B cell (primary cell): ENCODE measurements around the gene IRGQ. TPM values are rescaled to one million over a fixed set of nuclear protein-coding genes. Genes with fewer than 3 reads are reported as not detected.

Experiments
- ATAC-seq: fragments of 200-7000 bp; cut with Tn5 transposase; one replicate; pipeline ENCODE4 v1.10.0; 2021; ENCODE audit warnings: low read depth, mild to moderate bottlenecking, moderate number of reproducible peaks, moderate library complexity
- CTCF ChIA-PET: fragments of 350-600 bp; sonication (Branson Sonifier 250); formaldehyde crosslinking; loops from one replicate; lab custom pipeline; 2021; ENCODE audit warnings: antibody characterized with exemption, inconsistent platforms; lab: Charles Lee
- POLR2A ChIA-PET: fragments of 350-600 bp; sonication (Branson Sonifier 250); formaldehyde crosslinking; loops from one replicate; lab custom pipeline; 2021; ENCODE audit warnings: antibody characterized with exemption; lab: Charles Lee
- DNase-seq: peaks from one replicate; pipeline ENCODE4 v3.0.0; 2013
- H2AFZ ChIP-seq: 2 replicates; pipeline ENCODE4 v1.6.1; 2012; ENCODE audit warnings: mild to moderate bottlenecking, low read depth, low read length; ENCODE audit not compliant: insufficient read depth, poor library complexity, severe bottlenecking
- H3K27ac ChIP-seq, 2 donors: 1 replicate in 1 of 2; 2 replicates in 1 of 2; pipeline ENCODE4 v1.5.1; 2012 to 2013; ENCODE audit warnings: low read length in 2 of 2, mild to moderate bottlenecking in 2 of 2, moderate library complexity in 1 of 2
- H3K27me3 ChIP-seq, 4 experiments: fragments of 200-600 bp in 1 of 4; sonication (generic) in 1 of 4; replicated peaks in 1 of 4; 1 replicate in 2 of 4; 2 replicates in 2 of 4; pipeline versions ENCODE4 v1.6.1 to v1.7.0; 2013 to 2016; ENCODE audit warnings: low read length in 3 of 4, mild to moderate bottlenecking in 2 of 4, mixed read lengths in 1 of 4, moderate library complexity in 1 of 4; ENCODE audit not compliant: insufficient read depth in 4 of 4, control insufficient read depth in 3 of 4; ENCODE audit errors: control extremely low read depth in 1 of 4
- H3K36me3 ChIP-seq, 2 experiments: replicated peaks in 1 of 2; 1 replicate in 1 of 2; 2 replicates in 1 of 2; pipeline versions ENCODE4 v1.6.1 to v1.7.1; 2013; ENCODE audit warnings: low read length in 1 of 2; ENCODE audit not compliant: insufficient read depth in 2 of 2, control insufficient read depth in 1 of 2; ENCODE audit errors: control extremely low read depth in 1 of 2, extremely low read depth in 1 of 2
- H3K4me1 ChIP-seq, 2 donors: fragments of 200-600 bp in 1 of 2; sonication (generic) in 1 of 2; 1 replicate in 1 of 2; 2 replicates in 1 of 2; pipeline versions ENCODE4 v1.5.1 to v1.6.1; 2013 to 2017; ENCODE audit warnings: low read length in 2 of 2; ENCODE audit not compliant: control insufficient read depth in 2 of 2, insufficient read depth in 2 of 2
- H3K4me2 ChIP-seq: replicated peaks from 2 replicates; pipeline ENCODE3; 2012; ENCODE audit warnings: mild to moderate bottlenecking, low read depth, low read length; ENCODE audit not compliant: poor library complexity, severe bottlenecking
- H3K4me3 ChIP-seq, 5 experiments: fragments of 200-600 bp in 1 of 5; sonication (generic) in 1 of 5; 1 replicate in 3 of 5; 2 replicates in 2 of 5; pipeline versions ENCODE4 v1.5.1 to v1.7.0; 2011 to 2016; ENCODE audit warnings: low read length in 4 of 5, mild to moderate bottlenecking in 4 of 5, low read depth in 2 of 5, control low read depth in 1 of 5, moderate library complexity in 1 of 5; ENCODE audit not compliant: insufficient read depth in 1 of 5; ENCODE audit errors: control extremely low read depth in 1 of 5, extremely low read depth in 1 of 5
- H3K79me2 ChIP-seq: fragments of 200-600 bp; sonication (generic); one replicate; pipeline ENCODE4 v1.6.0; 2016; ENCODE audit warnings: low read length; ENCODE audit not compliant: control insufficient read depth, insufficient read depth
- H3K9ac ChIP-seq: fragments of 200-600 bp; sonication (generic); 2 replicates; pipeline ENCODE4 v1.6.1; 2017; ENCODE audit warnings: mild to moderate bottlenecking, low read length, moderate library complexity
- H3K9me3 ChIP-seq, 3 donors: one replicate each; pipeline versions ENCODE4 v1.6.1 to v1.7.1; 2013; ENCODE audit warnings: low read length in 2 of 3; ENCODE audit not compliant: control insufficient read depth in 2 of 3, insufficient read depth in 1 of 3; ENCODE audit errors: control extremely low read depth in 1 of 3
- H4K20me1 ChIP-seq: 2 replicates; pipeline ENCODE4 v1.6.0; 2012; ENCODE audit warnings: mild to moderate bottlenecking, low read length; ENCODE audit not compliant: insufficient read depth, control insufficient read depth, poor library complexity, severe bottlenecking
- H3K27ac Mint-ChIP-seq: one replicate; pipeline ENCODE4 v1.8.0; 2021; ENCODE audit warnings: mixed read lengths
- H3K27me3 Mint-ChIP-seq: one replicate; pipeline ENCODE4 v1.8.0; 2021; ENCODE audit warnings: mixed read lengths
- H3K4me1 Mint-ChIP-seq: one replicate; pipeline ENCODE4 v1.8.0; 2021; ENCODE audit warnings: mixed read lengths
- H3K4me3 Mint-ChIP-seq: one replicate; pipeline ENCODE4 v1.8.0; 2021; ENCODE audit warnings: mixed read lengths
- H3K9me3 Mint-ChIP-seq: one replicate; pipeline ENCODE4 v1.8.0; 2022; ENCODE audit warnings: mixed read lengths; ENCODE audit not compliant: insufficient read depth
- EZH2 ChIP-seq: IDR thresholded peaks from 2 replicates; pipeline ENCODE4 v1.6.1; 2012; ENCODE audit warnings: borderline replicate concordance, low read depth, mild to moderate bottlenecking, moderate library complexity, low read length; ENCODE audit not compliant: insufficient read depth, poor library complexity, severe bottlenecking
- whole genome bisulfite sequencing: methylation state at CpG from one replicate; pipeline ENCODE4 v1.1.5; 2013; ENCODE audit warnings: missing lambda C conversion rate; ENCODE audit not compliant: insufficient coverage; 5-methylcytosine and 5-hydroxymethylcytosine counted together
- intact Hi-C: fragments of 100-400 bp; cut with micrococcal nuclease; formaldehyde crosslinking; loops from one replicate; pipeline ENCODE4 v1.10.0; 2022
- polyA plus RNA-seq: library from polyadenylated mRNA; depleted of rRNA; stranded (reverse); fragments of >200 nt; gene quantifications from 2 replicates; pipeline ENCODE4 v1.2.3, GENCODE V29; 2012
- total RNA-seq, 2 donors: library from RNA; stranded (reverse); fragments of 120-200 nt in 1 of 2; gene quantifications; 1 replicate in 1 of 2; 2 replicates in 1 of 2; pipeline versions ENCODE4 v1.2.3 to v1.2.4, GENCODE V29; 2013 to 2022
- TF ChIP-seq, protein P1 (sequence below): fragments of 200-600 bp; IDR thresholded peaks from one replicate; pipeline ENCODE4 v1.8.0; 2022; ENCODE audit warnings: antibody characterized with exemption, mild to moderate bottlenecking

IRGQ gene
- total and polyA plus RNA-seq, 2 donors (not counting 1 experiment from before 2014, with no cell fraction given): 20.3 to 22.6 TPM

DNA sequence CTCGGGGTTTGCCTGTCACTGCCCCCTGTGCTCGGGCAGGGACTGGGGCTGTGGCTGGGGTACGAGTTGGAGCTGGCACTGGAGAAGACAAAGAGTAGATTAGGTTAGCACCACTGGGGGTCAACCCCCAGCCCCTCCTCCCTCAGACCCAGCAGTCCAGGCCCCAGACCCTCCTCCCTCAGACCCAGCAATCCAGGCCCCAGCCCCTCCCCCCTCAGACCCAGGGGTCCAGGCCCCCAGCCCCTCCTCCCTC lies 43.8 kb downstream of the IRGQ start:
- peaks cover 7% of the 10 kb centered on the region for H3K4me1 Mint-ChIP-seq
- Histone ChIP-seq H3K79me2 (peaks cover 30% of the 10 kb centered on the region), H3K9ac (no peak overlapping the region), H3K27me3 (no peaks in the 10 kb centered on the region), H3K4me1 (peaks cover 0 to 9% of the 10 kb centered on the region in 2 donors), H3K27ac (no peak overlapping the region), H2AFZ (no peak overlapping the region), H3K9me3 (no peaks in the 10 kb centered on the region), H4K20me1 (peaks cover 28% of the 10 kb centered on the region), H3K4me2 (no peak overlapping the region), H3K4me3 (no peak overlapping the region), H3K36me3 (peaks cover 7 to 66% of the 10 kb centered on the region in 2 experiments)
- H3K4me3 Mint-ChIP-seq: no peak overlapping the region
- POLR2A ChIA-PET: no interaction called here
- no peak for ATAC-seq
- no peak for TF ChIP-seq EZH2
- WGBS: 80% methylated on average over 1 of the region's 3 CpGs
- H3K9me3 Mint-ChIP-seq: no peaks in the 10 kb centered on the region
- intact Hi-C loops: no loop called here
- no peaks in the 10 kb centered on the region for H3K27me3 Mint-ChIP-seq
- CTCF ChIA-PET: interaction anchor here (0.6 to 8.9 kb wide), 2 partner anchors 28 to 42 kb away, joined by 3 to 126 read pairs; partner anchors contain the start of genes IRGQ and ZNF576
- no peak overlapping the region for H3K27ac Mint-ChIP-seq
- no peak for DNase-seq

DNA sequence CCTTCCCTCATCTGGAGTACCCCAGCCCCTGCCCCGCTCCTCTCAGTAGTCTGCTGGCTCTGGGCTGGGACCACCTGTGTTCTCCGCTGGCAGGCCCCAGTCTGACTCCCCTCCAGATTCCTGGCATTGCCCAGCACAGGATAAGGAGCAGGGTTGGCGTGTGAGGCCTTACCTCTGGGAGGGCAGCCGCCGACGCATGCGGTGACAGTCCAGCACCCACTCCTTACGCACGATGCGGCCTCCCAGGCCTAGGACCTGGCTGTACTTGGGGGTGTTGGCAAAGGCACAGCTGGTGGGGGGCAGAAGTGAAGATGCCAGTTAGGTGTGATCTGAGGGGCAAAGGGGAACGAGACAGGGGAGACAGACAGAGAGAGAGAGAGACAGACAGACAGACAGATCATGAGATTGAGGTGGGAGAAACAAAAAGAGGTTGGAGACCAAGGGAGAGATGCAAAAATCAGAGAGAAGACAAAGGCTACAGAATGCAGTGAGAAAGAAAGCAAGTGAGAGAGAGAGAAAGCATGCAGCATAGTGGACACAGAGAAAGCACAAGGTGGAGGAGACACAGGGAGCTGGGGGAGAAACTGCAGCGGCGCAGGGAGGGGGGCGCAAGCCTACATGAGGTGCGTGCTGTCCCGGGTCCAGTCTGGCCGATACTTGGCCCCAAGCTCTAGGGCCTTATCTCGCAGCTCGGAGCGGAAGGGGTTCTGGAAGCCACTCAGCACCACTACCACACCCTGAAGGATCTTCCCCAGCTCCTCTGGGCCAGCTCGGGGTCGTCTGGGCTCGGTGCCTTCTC lies 44.3 kb downstream of the IRGQ start:
- TF ChIP-seq, protein P1, sequence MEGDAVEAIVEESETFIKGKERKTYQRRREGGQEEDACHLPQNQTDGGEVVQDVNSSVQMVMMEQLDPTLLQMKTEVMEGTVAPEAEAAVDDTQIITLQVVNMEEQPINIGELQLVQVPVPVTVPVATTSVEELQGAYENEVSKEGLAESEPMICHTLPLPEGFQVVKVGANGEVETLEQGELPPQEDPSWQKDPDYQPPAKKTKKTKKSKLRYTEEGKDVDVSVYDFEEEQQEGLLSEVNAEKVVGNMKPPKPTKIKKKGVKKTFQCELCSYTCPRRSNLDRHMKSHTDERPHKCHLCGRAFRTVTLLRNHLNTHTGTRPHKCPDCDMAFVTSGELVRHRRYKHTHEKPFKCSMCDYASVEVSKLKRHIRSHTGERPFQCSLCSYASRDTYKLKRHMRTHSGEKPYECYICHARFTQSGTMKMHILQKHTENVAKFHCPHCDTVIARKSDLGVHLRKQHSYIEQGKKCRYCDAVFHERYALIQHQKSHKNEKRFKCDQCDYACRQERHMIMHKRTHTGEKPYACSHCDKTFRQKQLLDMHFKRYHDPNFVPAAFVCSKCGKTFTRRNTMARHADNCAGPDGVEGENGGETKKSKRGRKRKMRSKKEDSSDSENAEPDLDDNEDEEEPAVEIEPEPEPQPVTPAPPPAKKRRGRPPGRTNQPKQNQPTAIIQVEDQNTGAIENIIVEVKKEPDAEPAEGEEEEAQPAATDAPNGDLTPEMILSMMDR: no peak
- no peak for TF ChIP-seq EZH2

More for the DNA sequence above, 44.3 kb downstream of the IRGQ start:
- H3K9ac ChIP-seq: no peak overlapping the region
- H3K4me1 ChIP-seq: peaks cover 0 to 9% of the 10 kb centered on the region in 2 donors
- peaks cover 29% of the 10 kb centered on the region for H3K79me2 ChIP-seq
- H3K27ac Mint-ChIP-seq: no peak overlapping the region
- intact Hi-C loops: no loop called here
- no peak overlapping the region for H3K4me3 ChIP-seq
- H3K4me2 ChIP-seq: no peak overlapping the region
- no peaks in the 10 kb centered on the region for H3K9me3 Mint-ChIP-seq
- no peak overlapping the region for H2AFZ ChIP-seq
- H4K20me1 ChIP-seq: peaks cover 28% of the 10 kb centered on the region
- no peaks in the 10 kb centered on the region for H3K9me3 ChIP-seq
- ATAC-seq (no peak), DNase-seq (no peak)
- CTCF ChIA-PET: interaction anchor here (8.9 kb wide), 1 partner anchor 43 kb away, joined by 126 read pairs; the partner anchor contains the start of genes IRGQ and ZNF576
- H3K4me3 Mint-ChIP-seq: no peak overlapping the region
- no peaks in the 10 kb centered on the region for H3K27me3 Mint-ChIP-seq
- H3K27me3 ChIP-seq: no peaks in the 10 kb centered on the region
- peaks cover 7% of the 10 kb centered on the region for H3K4me1 Mint-ChIP-seq
- POLR2A ChIA-PET: no interaction called here
- WGBS: 93% methylated on average over 20 of the region's 23 CpGs
- no peak overlapping the region for H3K27ac ChIP-seq
- H3K36me3 ChIP-seq: peaks cover 7 to 70% of the 10 kb centered on the region in 2 experiments
